HepG2 (cell line): Measurements from ENCODE around the gene DENND5A. TPM values are rescaled to one million over a fixed set of nuclear protein-coding genes. Genes with fewer than 3 reads are reported as not detected.

ENCODE experiments used
- HES4 ChIP-seq: sonication (generic); formaldehyde crosslinking; IDR thresholded peaks from 2 replicates; pipeline ENCODE4 v1.9.0; 2021; ENCODE audit warnings: mild to moderate bottlenecking, missing genetic modification reagents, borderline replicate concordance
- KAT2B ChIP-seq: fragments of 150-350 bp; IDR thresholded peaks from 2 replicates; pipeline ENCODE4 v1.6.1; 2014; ENCODE audit warnings: low read depth, low read length, borderline replicate concordance
- KLF11 ChIP-seq: IDR thresholded peaks from 2 replicates; pipeline ENCODE4 v1.6.1; 2016; ENCODE audit warnings: missing compliant biosample characterization
- MIXL1 ChIP-seq: IDR thresholded peaks from 2 replicates; pipeline ENCODE4 v1.6.1; 2016
- MXD4 ChIP-seq: IDR thresholded peaks from 2 replicates; pipeline ENCODE4 v1.6.1; 2016; ENCODE audit warnings: mild to moderate bottlenecking, missing biosample characterization, missing genetic modification reagents
- ZNF317 ChIP-seq: sonication (generic); formaldehyde crosslinking; IDR thresholded peaks from 2 replicates; pipeline ENCODE4 v1.5.0; 2020; ENCODE audit warnings: mild to moderate bottlenecking, missing genetic modification reagents
- ZNF562 ChIP-seq: sonication (generic); formaldehyde crosslinking; IDR thresholded peaks from 2 replicates; pipeline ENCODE4 v1.8.0; 2022; ENCODE audit warnings: missing genetic modification reagents, borderline replicate concordance
- polyA plus RNA-seq, 8 experiments: library from polyadenylated mRNA; depleted of rRNA in 3 of 8; stranded (reverse) in 7 of 8; unstranded in 1 of 8; fragments of >200 nt; fragmentation: Illumina TruSeq in 4 of 8; extraction: Trizol in 4 of 8; gene quantifications; 2 replicates each; pipeline versions ENCODE4 v1.2.1 to v1.2.3, GENCODE V29; 2011 to 2016; ENCODE audit warnings: low read depth in 4 of 8, missing spikeins in 1 of 8, mixed read lengths in 1 of 8; ENCODE audit not compliant: insufficient read depth in 1 of 8
- total RNA-seq, 5 experiments: library from RNA; depleted of rRNA; stranded (reverse); fragments of >200 nt; fragmentation: Illumina TruSeq; extraction: Trizol; gene quantifications; 2 replicates each; pipeline ENCODE4 v1.2.3, GENCODE V29; 2016; ENCODE audit warnings: low read depth in 1 of 5
- TF ChIP-seq, protein P1 (sequence below): sonication (generic); formaldehyde crosslinking; IDR thresholded peaks from 2 replicates; pipeline ENCODE4 v1.8.0; 2022; ENCODE audit warnings: missing genetic modification reagents, mild to moderate bottlenecking, inconsistent platforms, borderline replicate concordance
- TF ChIP-seq, protein P2 (sequence below): sonication (generic); formaldehyde crosslinking; IDR thresholded peaks from 2 replicates; pipeline ENCODE4 v1.5.1; 2020; ENCODE audit warnings: missing genetic modification reagents, mild to moderate bottlenecking, borderline replicate concordance
- TF ChIP-seq, protein P3 (sequence below): sonication (generic); formaldehyde crosslinking; IDR thresholded peaks from 2 replicates; pipeline ENCODE4 v1.4.0; 2020; ENCODE audit warnings: low read depth, missing genetic modification reagents
- TF ChIP-seq, protein P4 (sequence below): sonication (generic); formaldehyde crosslinking; IDR thresholded peaks from 2 replicates; pipeline ENCODE4 v1.9.0; 2021; ENCODE audit warnings: missing genetic modification reagents, mild to moderate bottlenecking, borderline replicate concordance
- TF ChIP-seq, protein P5 (sequence below): conservative IDR thresholded peaks from 2 replicates; pipeline ENCODE4 v1.6.1; 2018; ENCODE audit warnings: missing genetic modification reagents
- TF ChIP-seq, protein P6 (sequence below): sonication (generic); formaldehyde crosslinking; IDR thresholded peaks from 2 replicates; pipeline ENCODE4 v1.5.0; 2020; ENCODE audit warnings: mild to moderate bottlenecking, missing genetic modification reagents
- TF ChIP-seq, protein P7 (sequence below): sonication (generic); formaldehyde crosslinking; IDR thresholded peaks from 2 replicates; pipeline ENCODE4 v1.5.0; 2020; ENCODE audit warnings: missing genetic modification reagents

The DENND5A gene
- total and polyA plus RNA-seq, 2 of the 13 experiments (the other 11 are each of a cell fraction or from before 2014, with no cell fraction given) = 63.3 to 145 TPM

DNA sequence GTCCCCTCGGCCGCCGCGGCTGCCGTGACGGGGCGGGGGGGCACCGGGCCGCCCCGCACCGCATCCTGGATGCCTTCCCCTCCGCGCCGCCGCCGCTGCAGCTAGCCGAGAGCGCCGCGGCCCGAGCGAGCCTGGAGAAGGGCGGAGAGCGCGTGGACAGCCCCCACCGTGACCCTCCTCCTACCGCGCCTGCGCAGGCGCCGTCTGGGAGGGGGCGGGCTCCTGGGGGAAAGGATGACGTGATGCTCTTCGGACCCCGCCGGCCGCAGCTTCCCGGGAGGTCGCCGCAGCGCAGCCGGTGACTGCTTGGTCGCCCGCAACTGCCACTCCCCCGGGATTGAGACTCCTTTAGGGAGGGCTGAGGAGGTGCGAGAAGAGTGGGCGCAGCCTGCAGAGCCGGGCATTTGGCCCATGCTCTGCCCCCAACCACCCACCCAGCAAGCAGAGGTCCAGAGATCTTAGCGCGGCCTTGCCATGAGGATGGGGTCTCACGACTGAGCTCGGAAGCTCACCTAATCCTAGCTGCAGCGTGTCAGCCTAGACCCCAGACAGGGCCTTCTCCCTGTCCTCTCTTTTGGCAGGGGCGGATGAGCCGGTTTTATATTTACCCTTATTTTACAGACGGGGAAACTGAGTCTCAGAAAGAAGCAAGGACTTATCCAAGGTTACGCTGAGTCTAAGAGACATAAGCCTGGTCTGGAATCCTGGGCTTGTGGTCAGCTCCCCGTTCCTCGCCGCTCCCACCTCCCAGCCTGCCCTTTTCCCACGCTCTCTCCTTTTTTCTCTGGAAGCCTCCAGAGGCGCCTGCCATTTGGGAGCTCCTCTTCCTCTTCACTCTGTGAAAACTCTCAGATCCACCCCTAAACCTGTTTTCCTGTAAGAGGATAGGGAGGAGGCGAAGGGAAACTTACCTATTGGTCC is at the start of gene DENND5A (continued):
- TF ChIP-seq, protein P1, sequence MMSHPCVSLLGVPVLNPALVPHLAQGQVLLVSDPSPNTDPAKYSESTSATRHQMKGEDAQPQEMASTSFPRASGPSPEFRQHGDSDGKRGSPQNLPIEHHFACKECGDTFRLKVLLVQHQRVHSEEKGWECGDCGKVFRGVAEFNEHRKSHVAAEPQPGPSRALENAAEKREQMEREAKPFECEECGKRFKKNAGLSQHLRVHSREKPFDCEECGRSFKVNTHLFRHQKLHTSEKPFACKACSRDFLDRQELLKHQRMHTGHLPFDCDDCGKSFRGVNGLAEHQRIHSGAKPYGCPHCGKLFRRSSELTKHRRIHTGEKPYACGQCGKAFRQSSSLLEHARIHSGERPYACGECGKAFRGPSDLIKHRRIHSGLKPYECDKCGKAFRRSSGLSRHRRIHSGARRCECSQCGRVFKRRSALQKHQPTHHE = no peak
- TF ChIP-seq HES4 (no peak), KAT2B (no peak), ZNF317 (CRISPR knock-in tag) (no peak), KLF11 (CRISPR knock-in tag) (no peak), MIXL1 (CRISPR knock-in tag) (no peak), ZNF562 (CRISPR knock-in tag) (no peak), MXD4 (CRISPR knock-in tag) (0 out of 2 replicates have a peak, but pooled peaks have one; percentile 16)
- TF ChIP-seq, protein P2, sequence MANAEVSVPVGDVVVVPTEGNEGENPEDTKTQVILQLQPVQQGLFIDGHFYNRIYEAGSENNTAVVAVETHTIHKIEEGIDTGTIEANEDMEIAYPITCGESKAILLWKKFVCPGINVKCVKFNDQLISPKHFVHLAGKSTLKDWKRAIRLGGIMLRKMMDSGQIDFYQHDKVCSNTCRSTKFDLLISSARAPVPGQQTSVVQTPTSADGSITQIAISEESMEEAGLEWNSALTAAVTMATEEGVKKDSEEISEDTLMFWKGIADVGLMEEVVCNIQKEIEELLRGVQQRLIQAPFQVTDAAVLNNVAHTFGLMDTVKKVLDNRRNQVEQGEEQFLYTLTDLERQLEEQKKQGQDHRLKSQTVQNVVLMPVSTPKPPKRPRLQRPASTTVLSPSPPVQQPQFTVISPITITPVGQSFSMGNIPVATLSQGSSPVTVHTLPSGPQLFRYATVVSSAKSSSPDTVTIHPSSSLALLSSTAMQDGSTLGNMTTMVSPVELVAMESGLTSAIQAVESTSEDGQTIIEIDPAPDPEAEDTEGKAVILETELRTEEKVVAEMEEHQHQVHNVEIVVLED (CRISPR knock-in tag) = no peak; the same call in 1 of the 2 replicates
- TF ChIP-seq, protein P3, sequence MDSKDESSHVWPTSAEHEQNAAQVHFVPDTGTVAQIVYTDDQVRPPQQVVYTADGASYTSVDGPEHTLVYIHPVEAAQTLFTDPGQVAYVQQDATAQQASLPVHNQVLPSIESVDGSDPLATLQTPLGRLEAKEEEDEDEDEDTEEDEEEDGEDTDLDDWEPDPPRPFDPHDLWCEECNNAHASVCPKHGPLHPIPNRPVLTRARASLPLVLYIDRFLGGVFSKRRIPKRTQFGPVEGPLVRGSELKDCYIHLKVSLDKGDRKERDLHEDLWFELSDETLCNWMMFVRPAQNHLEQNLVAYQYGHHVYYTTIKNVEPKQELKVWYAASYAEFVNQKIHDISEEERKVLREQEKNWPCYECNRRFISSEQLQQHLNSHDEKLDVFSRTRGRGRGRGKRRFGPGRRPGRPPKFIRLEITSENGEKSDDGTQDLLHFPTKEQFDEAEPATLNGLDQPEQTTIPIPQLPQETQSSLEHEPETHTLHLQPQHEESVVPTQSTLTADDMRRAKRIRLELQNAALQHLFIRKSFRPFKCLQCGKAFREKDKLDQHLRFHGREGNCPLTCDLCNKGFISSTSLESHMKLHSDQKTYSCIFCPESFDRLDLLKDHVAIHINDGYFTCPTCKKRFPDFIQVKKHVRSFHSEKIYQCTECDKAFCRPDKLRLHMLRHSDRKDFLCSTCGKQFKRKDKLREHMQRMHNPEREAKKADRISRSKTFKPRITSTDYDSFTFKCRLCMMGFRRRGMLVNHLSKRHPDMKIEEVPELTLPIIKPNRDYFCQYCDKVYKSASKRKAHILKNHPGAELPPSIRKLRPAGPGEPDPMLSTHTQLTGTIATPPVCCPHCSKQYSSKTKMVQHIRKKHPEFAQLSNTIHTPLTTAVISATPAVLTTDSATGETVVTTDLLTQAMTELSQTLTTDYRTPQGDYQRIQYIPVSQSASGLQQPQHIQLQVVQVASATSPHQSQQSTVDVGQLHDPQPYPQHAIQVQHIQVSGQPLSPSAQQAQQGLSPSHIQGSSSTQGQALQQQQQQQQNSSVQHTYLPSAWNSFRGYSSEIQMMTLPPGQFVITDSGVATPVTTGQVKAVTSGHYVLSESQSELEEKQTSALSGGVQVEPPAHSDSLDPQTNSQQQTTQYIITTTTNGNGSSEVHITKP (CRISPR knock-in tag) = no peak
- TF ChIP-seq, protein P4, sequence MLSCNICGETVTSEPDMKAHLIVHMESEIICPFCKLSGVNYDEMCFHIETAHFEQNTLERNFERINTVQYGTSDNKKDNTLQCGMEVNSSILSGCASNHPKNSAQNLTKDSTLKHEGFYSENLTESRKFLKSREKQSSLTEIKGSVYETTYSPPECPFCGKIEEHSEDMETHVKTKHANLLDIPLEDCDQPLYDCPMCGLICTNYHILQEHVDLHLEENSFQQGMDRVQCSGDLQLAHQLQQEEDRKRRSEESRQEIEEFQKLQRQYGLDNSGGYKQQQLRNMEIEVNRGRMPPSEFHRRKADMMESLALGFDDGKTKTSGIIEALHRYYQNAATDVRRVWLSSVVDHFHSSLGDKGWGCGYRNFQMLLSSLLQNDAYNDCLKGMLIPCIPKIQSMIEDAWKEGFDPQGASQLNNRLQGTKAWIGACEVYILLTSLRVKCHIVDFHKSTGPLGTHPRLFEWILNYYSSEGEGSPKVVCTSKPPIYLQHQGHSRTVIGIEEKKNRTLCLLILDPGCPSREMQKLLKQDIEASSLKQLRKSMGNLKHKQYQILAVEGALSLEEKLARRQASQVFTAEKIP (CRISPR knock-in tag) = no peak
- TF ChIP-seq, protein P5, sequence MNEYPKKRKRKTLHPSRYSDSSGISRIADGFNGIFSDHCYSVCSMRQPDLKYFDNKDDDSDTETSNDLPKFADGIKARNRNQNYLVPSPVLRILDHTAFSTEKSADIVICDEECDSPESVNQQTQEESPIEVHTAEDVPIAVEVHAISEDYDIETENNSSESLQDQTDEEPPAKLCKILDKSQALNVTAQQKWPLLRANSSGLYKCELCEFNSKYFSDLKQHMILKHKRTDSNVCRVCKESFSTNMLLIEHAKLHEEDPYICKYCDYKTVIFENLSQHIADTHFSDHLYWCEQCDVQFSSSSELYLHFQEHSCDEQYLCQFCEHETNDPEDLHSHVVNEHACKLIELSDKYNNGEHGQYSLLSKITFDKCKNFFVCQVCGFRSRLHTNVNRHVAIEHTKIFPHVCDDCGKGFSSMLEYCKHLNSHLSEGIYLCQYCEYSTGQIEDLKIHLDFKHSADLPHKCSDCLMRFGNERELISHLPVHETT (CRISPR knock-in tag) = 0 out of 2 replicates have a peak, but pooled peaks have one; percentile 42
- TF ChIP-seq, protein P6, sequence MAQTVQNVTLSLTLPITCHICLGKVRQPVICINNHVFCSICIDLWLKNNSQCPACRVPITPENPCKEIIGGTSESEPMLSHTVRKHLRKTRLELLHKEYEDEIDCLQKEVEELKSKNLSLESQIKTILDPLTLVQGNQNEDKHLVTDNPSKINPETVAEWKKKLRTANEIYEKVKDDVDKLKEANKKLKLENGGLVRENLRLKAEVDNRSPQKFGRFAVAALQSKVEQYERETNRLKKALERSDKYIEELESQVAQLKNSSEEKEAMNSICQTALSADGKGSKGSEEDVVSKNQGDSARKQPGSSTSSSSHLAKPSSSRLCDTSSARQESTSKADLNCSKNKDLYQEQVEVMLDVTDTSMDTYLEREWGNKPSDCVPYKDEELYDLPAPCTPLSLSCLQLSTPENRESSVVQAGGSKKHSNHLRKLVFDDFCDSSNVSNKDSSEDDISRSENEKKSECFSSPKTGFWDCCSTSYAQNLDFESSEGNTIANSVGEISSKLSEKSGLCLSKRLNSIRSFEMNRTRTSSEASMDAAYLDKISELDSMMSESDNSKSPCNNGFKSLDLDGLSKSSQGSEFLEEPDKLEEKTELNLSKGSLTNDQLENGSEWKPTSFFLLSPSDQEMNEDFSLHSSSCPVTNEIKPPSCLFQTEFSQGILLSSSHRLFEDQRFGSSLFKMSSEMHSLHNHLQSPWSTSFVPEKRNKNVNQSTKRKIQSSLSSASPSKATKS (CRISPR knock-in tag) = no peak
- TF ChIP-seq, protein P7, sequence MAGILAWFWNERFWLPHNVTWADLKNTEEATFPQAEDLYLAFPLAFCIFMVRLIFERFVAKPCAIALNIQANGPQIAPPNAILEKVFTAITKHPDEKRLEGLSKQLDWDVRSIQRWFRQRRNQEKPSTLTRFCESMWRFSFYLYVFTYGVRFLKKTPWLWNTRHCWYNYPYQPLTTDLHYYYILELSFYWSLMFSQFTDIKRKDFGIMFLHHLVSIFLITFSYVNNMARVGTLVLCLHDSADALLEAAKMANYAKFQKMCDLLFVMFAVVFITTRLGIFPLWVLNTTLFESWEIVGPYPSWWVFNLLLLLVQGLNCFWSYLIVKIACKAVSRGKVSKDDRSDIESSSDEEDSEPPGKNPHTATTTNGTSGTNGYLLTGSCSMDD (CRISPR knock-in tag) = no peak
